ENCODE results near the gene MEX3D.

The MEX3D gene

GRCh38 chr19:1523412-1524286, 44.5 kb downstream of the MEX3D start, which contains the start of gene PLK5:
PLK5 (plus strand) TSS chr19:1524077; CDS start chr19:1526997, 2,920 bp downstream.
- TF ChIP-seq, protein P1, sequence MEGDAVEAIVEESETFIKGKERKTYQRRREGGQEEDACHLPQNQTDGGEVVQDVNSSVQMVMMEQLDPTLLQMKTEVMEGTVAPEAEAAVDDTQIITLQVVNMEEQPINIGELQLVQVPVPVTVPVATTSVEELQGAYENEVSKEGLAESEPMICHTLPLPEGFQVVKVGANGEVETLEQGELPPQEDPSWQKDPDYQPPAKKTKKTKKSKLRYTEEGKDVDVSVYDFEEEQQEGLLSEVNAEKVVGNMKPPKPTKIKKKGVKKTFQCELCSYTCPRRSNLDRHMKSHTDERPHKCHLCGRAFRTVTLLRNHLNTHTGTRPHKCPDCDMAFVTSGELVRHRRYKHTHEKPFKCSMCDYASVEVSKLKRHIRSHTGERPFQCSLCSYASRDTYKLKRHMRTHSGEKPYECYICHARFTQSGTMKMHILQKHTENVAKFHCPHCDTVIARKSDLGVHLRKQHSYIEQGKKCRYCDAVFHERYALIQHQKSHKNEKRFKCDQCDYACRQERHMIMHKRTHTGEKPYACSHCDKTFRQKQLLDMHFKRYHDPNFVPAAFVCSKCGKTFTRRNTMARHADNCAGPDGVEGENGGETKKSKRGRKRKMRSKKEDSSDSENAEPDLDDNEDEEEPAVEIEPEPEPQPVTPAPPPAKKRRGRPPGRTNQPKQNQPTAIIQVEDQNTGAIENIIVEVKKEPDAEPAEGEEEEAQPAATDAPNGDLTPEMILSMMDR (IDR thresholded peaks at IDR 0.05; ENCODE audit: borderline replicate concordance, extremely low read depth, low read length, poor library complexity, severe bottlenecking) = no peak
- TF ChIP-seq EZH2 (IDR thresholded peaks at IDR 0.05; ENCODE audit: borderline replicate concordance, low read depth, low read length, severe bottlenecking) = no peak
- Histone ChIP-seq H3K27ac (ENCODE audit: low read length) (no peak within 1 kb of the TSS), H3K9ac (ENCODE audit: low read depth, low read length) (no peak within 1 kb of the TSS), H3K36me3 (ENCODE audit: insufficient read depth, low read length) (no peaks in the 10 kb centered on the region), H3K79me2 (ENCODE audit: insufficient read depth, low read length) (no peaks in the 10 kb centered on the region), H3K4me1 (ENCODE audit: insufficient read depth, low read length) (no peaks in the 10 kb centered on the region), H3K4me3 (ENCODE audit: low read depth in 1 of 2, low read length in 2 of 2) (no peak within 1 kb of the TSS), H4K20me1 (ENCODE audit: insufficient read depth, low read length) (no peaks in the 10 kb centered on the region), H2AFZ (ENCODE audit: low read depth, low read length) (no peak within 1 kb of the TSS), H3K4me2 (ENCODE audit: insufficient read depth, low read length) (no peak within 1 kb of the TSS), H3K9me3 (ENCODE audit: insufficient read depth, low read length, severe bottlenecking) (no peaks in the 10 kb centered on the region), H3K27me3 (ENCODE audit: insufficient read depth, low read length, poor library complexity) (no peaks in the 10 kb centered on the region)
- no peak for ATAC-seq (ENCODE audit: insufficient read depth, low read depth)
- DNase-seq = no peak

DNA sequence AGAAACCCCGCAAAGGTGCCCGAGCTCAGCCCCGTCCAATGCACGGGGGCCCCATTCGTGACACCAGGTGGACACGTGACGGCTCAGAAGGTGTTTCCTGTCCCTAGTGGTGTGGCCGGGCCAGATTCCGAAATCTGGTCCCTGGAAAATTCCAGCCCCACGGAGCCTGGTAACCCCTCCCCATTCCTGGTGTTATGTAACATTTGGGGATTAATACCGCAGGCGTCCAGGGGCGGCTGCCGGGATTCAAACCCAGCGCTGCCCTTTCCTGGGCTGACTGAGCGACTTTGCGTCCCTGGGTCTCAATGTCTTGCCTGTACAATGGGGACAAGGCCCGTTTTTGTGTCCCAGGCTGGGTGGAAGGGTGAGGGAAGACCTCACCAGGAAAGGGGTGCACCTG, 45.3 kb downstream of the MEX3D start:
- Histone ChIP-seq H4K20me1 (ENCODE audit: insufficient read depth, low read length) (no peaks in the 10 kb centered on the region), H3K79me2 (ENCODE audit: insufficient read depth, low read length) (no peaks in the 10 kb centered on the region), H2AFZ (ENCODE audit: low read depth, low read length) (no peak overlapping the region), H3K9ac (ENCODE audit: low read depth, low read length) (no peak overlapping the region), H3K27me3 (ENCODE audit: insufficient read depth, low read length, poor library complexity) (no peaks in the 10 kb centered on the region), H3K27ac (ENCODE audit: low read length) (no peak overlapping the region), H3K4me2 (ENCODE audit: insufficient read depth, low read length) (no peak overlapping the region), H3K36me3 (ENCODE audit: insufficient read depth, low read length) (no peaks in the 10 kb centered on the region), H3K4me1 (ENCODE audit: insufficient read depth, low read length) (no peaks in the 10 kb centered on the region), H3K9me3 (ENCODE audit: insufficient read depth, low read length, severe bottlenecking) (no peaks in the 10 kb centered on the region), H3K4me3 (ENCODE audit: low read depth in 1 of 2, low read length in 2 of 2) (no peak overlapping the region)
- DNase-seq (no peak), ATAC-seq (ENCODE audit: insufficient read depth, low read depth) (no peak)
- TF ChIP-seq EZH2 (IDR thresholded peaks at IDR 0.05; ENCODE audit: borderline replicate concordance, low read depth, low read length, severe bottlenecking) = no peak
- TF ChIP-seq, protein P1 (IDR thresholded peaks at IDR 0.05; ENCODE audit: borderline replicate concordance, extremely low read depth, low read length, poor library complexity, severe bottlenecking) = no peak

DNA sequence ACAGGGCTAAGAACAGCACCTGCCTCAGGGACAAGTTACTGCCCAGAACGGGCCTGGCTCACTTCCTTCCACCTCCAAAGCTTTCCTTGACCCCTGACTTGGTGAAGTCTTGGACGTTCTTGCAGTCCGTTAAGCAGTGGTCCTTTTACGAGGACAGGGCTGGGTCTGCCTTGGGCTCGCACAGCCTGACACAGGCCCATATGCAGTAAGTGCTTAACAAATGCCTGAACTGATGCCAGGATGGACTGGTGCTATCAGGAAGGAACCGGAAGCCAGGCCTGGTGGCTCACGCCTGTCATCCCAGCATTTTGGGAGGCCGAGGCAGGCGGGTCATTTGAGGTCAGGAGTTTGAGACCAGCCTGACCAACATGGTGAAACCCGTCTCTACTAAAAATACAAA, 46.1 kb downstream of the MEX3D start:
- no peaks in the 10 kb centered on the region for H3K36me3 ChIP-seq (ENCODE audit: insufficient read depth, low read length)

More for the DNA sequence above, 46.1 kb downstream of the MEX3D start:
- Histone ChIP-seq H3K27ac (ENCODE audit: low read length) (no peak overlapping the region), H2AFZ (ENCODE audit: low read depth, low read length) (no peak overlapping the region), H3K4me2 (ENCODE audit: insufficient read depth, low read length) (no peak overlapping the region), H3K9me3 (ENCODE audit: insufficient read depth, low read length, severe bottlenecking) (no peaks in the 10 kb centered on the region), H3K79me2 (ENCODE audit: insufficient read depth, low read length) (no peaks in the 10 kb centered on the region), H3K27me3 (ENCODE audit: insufficient read depth, low read length, poor library complexity) (no peaks in the 10 kb centered on the region), H4K20me1 (ENCODE audit: insufficient read depth, low read length) (no peaks in the 10 kb centered on the region), H3K4me3 (ENCODE audit: low read depth in 1 of 2, low read length in 2 of 2) (no peak overlapping the region), H3K4me1 (ENCODE audit: insufficient read depth, low read length) (no peaks in the 10 kb centered on the region), H3K9ac (ENCODE audit: low read depth, low read length) (no peak overlapping the region)
- ATAC-seq (ENCODE audit: insufficient read depth, low read depth) (no peak), DNase-seq (no peak)
- TF ChIP-seq, protein P1 (IDR thresholded peaks at IDR 0.05; ENCODE audit: borderline replicate concordance, extremely low read depth, low read length, poor library complexity, severe bottlenecking) = no peak
- no peak for TF ChIP-seq EZH2 (IDR thresholded peaks at IDR 0.05; ENCODE audit: borderline replicate concordance, low read depth, low read length, severe bottlenecking)
